ENCODE results near the gene EFHD2.
A peak's percentile ranks its signal among the peaks of the same experiment; 100 is the strongest.
"Not testable (repeated sequence)": the region's sequence is repeated elsewhere in the genome, so short reads cannot be mapped to it uniquely, and the experiment has no call there.

EFHD2 gene

DNA sequence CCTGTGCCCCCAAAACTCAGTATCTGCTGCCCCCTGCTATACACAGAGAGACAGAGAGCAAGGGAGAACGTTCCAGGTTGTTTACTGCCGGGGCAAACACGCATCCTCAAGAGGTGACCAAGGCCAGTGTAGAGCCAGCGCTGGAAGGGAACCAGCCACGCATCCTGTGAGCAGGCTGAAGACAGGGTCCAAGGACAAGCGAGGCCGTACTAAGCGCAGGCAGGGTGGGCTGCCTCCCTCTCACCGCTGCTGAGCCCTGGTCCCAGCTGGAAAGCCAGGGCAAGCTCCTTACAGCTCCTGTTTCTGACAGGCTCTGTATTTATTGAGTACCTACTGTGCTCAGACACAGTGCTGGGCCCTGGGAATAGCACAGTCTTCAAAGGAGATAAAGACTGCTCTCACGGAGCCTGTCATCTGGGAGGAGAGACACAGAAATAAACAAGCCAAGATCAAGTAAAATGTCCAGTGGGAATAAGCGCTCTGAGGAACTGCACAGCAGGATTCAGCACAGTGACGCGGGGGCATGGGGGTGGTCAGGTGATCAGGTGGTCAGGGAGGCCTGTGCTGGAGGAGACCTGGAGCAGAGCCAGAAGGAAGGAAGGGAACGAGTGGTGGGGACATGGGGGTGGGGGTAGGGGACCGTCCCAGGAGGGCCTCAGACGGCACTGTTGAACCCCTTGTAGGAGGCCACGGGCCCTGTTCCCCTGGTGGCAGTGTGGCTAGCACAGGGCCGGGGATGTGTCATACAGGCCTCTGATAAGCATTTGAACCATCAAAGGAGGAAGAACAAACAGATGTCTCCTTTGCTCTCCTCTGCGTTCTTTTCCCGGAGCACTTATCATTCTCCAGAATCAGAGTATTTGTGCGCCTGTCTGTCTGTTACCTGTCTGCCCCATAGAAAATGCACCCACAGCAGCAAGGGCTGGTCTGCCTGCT lies 37.8 kb upstream of the EFHD2 start:
- peak overlapping the region; percentile 82 for H3K14ac ChIP-seq (ENCODE audit: low read length)
- no peak overlapping the region for H2BK12ac ChIP-seq (ENCODE audit: low read length)
- no peak for DNase-seq (ENCODE audit: low spot score)
- no peaks in the 10 kb centered on the region for H3K9me3 ChIP-seq (replicated peaks in 1 of 2; ENCODE audit: control insufficient read depth in 2 of 2, insufficient read depth in 1 of 2, low read depth in 1 of 2, low read length in 2 of 2)
- no peak overlapping the region for H2BK5ac ChIP-seq (ENCODE audit: low read length)
- H4K91ac ChIP-seq (ENCODE audit: low read depth, low read length, poor library complexity) = no peak overlapping the region
- H3K4me1 ChIP-seq (ENCODE audit: control insufficient read depth in 2 of 2, insufficient read depth in 1 of 2, low read depth in 1 of 2, low read length in 2 of 2) = peaks cover 0 to 11% of the 10 kb centered on the region in 2 donors
- no peak overlapping the region for H3K4ac ChIP-seq (ENCODE audit: low read length)
- no peak overlapping the region for H3K4me2 ChIP-seq (ENCODE audit: insufficient read depth, low read length, poor library complexity, severe bottlenecking)
- peak overlapping the region; percentile 56 for H3K18ac ChIP-seq (ENCODE audit: low read length)
- H3K79me1 ChIP-seq (ENCODE audit: low read depth, low read length) = no peaks in the 10 kb centered on the region
- WGBS, 2 donors (ENCODE audit: extremely low coverage in 2 of 2, insufficient read length in 2 of 2, insufficient replicate concordance in 1 of 2) = no CpG with 5 or more reads among the region's 21 CpGs
- H4K8ac ChIP-seq (ENCODE audit: low read depth, low read length) = no peak overlapping the region
- peak overlapping the region; percentile 34 for H3K23ac ChIP-seq (ENCODE audit: low read depth, low read length, poor library complexity)
- H3K27ac ChIP-seq (replicated peaks; ENCODE audit: low read length) = no peak overlapping the region
- no peak overlapping the region for H2BK120ac ChIP-seq (ENCODE audit: low read depth, low read length)
- peak overlapping the region; percentile 23 for H2AFZ ChIP-seq (ENCODE audit: low read length)
- H3K36me3 ChIP-seq (replicated peaks in 1 of 2; ENCODE audit: control insufficient read depth in 2 of 2, insufficient read depth in 2 of 2, low read length in 2 of 2) = no peaks in the 10 kb centered on the region
- peak overlapping the region in 1 of 2 donors; percentile 40 for H3K4me3 ChIP-seq (ENCODE audit: low read length in 2 of 2)
- H3K27me3 ChIP-seq (ENCODE audit: control insufficient read depth in 3 of 3, insufficient read depth in 3 of 3, low read depth in 1 of 3, low read length in 3 of 3) = peaks cover 0 to 14% (median 0%) of the 10 kb centered on the region in 3 experiments
- H2BK15ac ChIP-seq (ENCODE audit: low read length) = no peak overlapping the region
- H3K9ac ChIP-seq (ENCODE audit: low read depth, low read length, poor library complexity) = peak overlapping the region; percentile 24
- H2AK5ac ChIP-seq (ENCODE audit: low read depth, low read length) = peak overlapping the region; percentile 93

DNA sequence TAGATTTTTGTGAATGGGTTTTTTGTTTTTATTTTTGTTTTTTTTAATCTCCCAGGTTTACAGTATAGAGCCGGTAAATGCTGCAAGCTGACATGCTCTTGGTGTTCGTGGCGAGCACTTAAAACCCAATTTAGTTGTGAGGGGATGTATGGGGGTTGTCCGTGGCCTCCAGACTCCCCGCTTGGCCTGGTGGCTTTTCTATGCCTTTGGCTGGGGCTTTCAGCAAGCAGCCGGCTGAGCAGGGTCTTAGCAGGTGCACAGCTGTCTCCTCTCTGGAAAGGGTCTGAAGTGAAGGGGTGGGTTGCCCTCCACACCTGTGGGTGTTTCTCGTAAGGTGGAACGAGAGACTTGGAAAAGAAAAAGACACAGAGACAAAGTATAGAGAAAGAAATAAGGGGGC lies 31.0 kb upstream of the EFHD2 start:
- Histone ChIP-seq H2AFZ (ENCODE audit: low read length) (no peak overlapping the region), H3K4me2 (ENCODE audit: insufficient read depth, low read length, poor library complexity, severe bottlenecking) (no peak overlapping the region), H3K79me1 (ENCODE audit: low read depth, low read length) (no peaks in the 10 kb centered on the region), H3K14ac (ENCODE audit: low read length) (no peak overlapping the region), H3K27ac (replicated peaks; ENCODE audit: low read length) (no peak overlapping the region), H3K4me3 (ENCODE audit: low read length in 2 of 2) (no peak overlapping the region), H2AK5ac (ENCODE audit: low read depth, low read length) (no peak overlapping the region), H3K9ac (ENCODE audit: low read depth, low read length, poor library complexity) (no peak overlapping the region), H2BK15ac (ENCODE audit: low read length) (no peak overlapping the region), H2BK5ac (ENCODE audit: low read length) (no peak overlapping the region), H4K91ac (ENCODE audit: low read depth, low read length, poor library complexity) (no peak overlapping the region), H3K18ac (ENCODE audit: low read length) (no peak overlapping the region), H3K27me3 (ENCODE audit: control insufficient read depth in 3 of 3, insufficient read depth in 3 of 3, low read depth in 1 of 3, low read length in 3 of 3) (peaks cover 0 to 4% (median 0%) of the 10 kb centered on the region in 3 experiments), H2BK12ac (ENCODE audit: low read length) (no peak overlapping the region), H3K4ac (ENCODE audit: low read length) (no peak overlapping the region), H2BK120ac (ENCODE audit: low read depth, low read length) (no peak overlapping the region), H3K36me3 (replicated peaks in 1 of 2; ENCODE audit: control insufficient read depth in 2 of 2, insufficient read depth in 2 of 2, low read length in 2 of 2) (no peaks in the 10 kb centered on the region), H3K23ac (ENCODE audit: low read depth, low read length, poor library complexity) (no peak overlapping the region), H4K8ac (ENCODE audit: low read depth, low read length) (no peak overlapping the region), H3K9me3 (replicated peaks in 1 of 2; ENCODE audit: control insufficient read depth in 2 of 2, insufficient read depth in 1 of 2, low read depth in 1 of 2, low read length in 2 of 2) (no peaks in the 10 kb centered on the region), H3K4me1 (ENCODE audit: control insufficient read depth in 2 of 2, insufficient read depth in 1 of 2, low read depth in 1 of 2, low read length in 2 of 2) (peaks cover 6 to 10% of the 10 kb centered on the region in 2 donors)
- no peak for DNase-seq (ENCODE audit: low spot score)
- WGBS, 2 donors (ENCODE audit: extremely low coverage in 2 of 2, insufficient read length in 2 of 2, insufficient replicate concordance in 1 of 2) = no CpG with 5 or more reads among the region's 8 CpGs

DNA sequence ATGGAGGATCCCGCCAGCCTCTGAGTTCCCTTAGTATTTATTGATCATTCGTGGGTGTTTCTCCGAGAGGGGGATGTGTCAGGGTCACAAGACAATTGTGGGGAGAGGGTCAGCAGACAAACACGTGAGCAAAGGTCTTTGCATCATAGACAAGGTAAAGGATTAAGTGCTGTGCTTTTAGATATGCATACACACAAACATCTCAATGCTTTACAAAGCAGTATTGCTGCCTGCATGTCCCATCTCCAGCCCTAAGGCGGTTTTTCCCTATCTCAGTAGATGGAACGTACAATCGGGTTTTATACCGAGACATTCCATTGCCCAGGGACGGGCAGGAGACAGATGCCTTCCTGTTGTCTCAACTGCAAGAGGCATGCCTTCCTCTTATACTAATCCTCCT lies 30.5 kb upstream of the EFHD2 start:
- H3K9me3 ChIP-seq (replicated peaks in 1 of 2; ENCODE audit: control insufficient read depth in 2 of 2, insufficient read depth in 1 of 2, low read depth in 1 of 2, low read length in 2 of 2); H3K4me2 ChIP-seq (ENCODE audit: insufficient read depth, low read length, poor library complexity, severe bottlenecking); H2AFZ ChIP-seq (ENCODE audit: low read length); H3K23ac ChIP-seq (ENCODE audit: low read depth, low read length, poor library complexity); DNase-seq (ENCODE audit: low spot score); H3K79me1 ChIP-seq (ENCODE audit: low read depth, low read length); H4K91ac ChIP-seq (ENCODE audit: low read depth, low read length, poor library complexity); H2BK120ac ChIP-seq (ENCODE audit: low read depth, low read length); H3K4me3 ChIP-seq (ENCODE audit: low read length in 2 of 2); H3K18ac ChIP-seq (ENCODE audit: low read length); H3K4ac ChIP-seq (ENCODE audit: low read length); H2BK15ac ChIP-seq (ENCODE audit: low read length); H2BK5ac ChIP-seq (ENCODE audit: low read length); H3K9ac ChIP-seq (ENCODE audit: low read depth, low read length, poor library complexity); H4K8ac ChIP-seq (ENCODE audit: low read depth, low read length); H2AK5ac ChIP-seq (ENCODE audit: low read depth, low read length); H3K27me3 ChIP-seq (ENCODE audit: control insufficient read depth in 3 of 3, insufficient read depth in 3 of 3, low read depth in 1 of 3, low read length in 3 of 3); H3K27ac ChIP-seq (replicated peaks; ENCODE audit: low read length); H3K36me3 ChIP-seq (replicated peaks in 1 of 2; ENCODE audit: control insufficient read depth in 2 of 2, insufficient read depth in 2 of 2, low read length in 2 of 2); H3K14ac ChIP-seq (ENCODE audit: low read length); H2BK12ac ChIP-seq (ENCODE audit: low read length): not testable (repeated sequence)
- WGBS, 2 donors (ENCODE audit: extremely low coverage in 2 of 2, insufficient read length in 2 of 2, insufficient replicate concordance in 1 of 2) = no CpG with 5 or more reads among the region's 9 CpGs
- peaks cover 7 to 15% of the 10 kb centered on the region in 2 donors for H3K4me1 ChIP-seq (ENCODE audit: control insufficient read depth in 2 of 2, insufficient read depth in 1 of 2, low read depth in 1 of 2, low read length in 2 of 2)

All from neuronal stem cell (in vitro differentiated cells).